Embryonic facial prominence (tissue), 1 donor: ENCODE measurements around the gene EMX1.

Experiments used
- DNase-seq: peaks from one replicate; pipeline ENCODE4 v3.0.0-alpha.2; 2016; ENCODE audit errors: extremely low spot score

EMX1 gene

DNA sequence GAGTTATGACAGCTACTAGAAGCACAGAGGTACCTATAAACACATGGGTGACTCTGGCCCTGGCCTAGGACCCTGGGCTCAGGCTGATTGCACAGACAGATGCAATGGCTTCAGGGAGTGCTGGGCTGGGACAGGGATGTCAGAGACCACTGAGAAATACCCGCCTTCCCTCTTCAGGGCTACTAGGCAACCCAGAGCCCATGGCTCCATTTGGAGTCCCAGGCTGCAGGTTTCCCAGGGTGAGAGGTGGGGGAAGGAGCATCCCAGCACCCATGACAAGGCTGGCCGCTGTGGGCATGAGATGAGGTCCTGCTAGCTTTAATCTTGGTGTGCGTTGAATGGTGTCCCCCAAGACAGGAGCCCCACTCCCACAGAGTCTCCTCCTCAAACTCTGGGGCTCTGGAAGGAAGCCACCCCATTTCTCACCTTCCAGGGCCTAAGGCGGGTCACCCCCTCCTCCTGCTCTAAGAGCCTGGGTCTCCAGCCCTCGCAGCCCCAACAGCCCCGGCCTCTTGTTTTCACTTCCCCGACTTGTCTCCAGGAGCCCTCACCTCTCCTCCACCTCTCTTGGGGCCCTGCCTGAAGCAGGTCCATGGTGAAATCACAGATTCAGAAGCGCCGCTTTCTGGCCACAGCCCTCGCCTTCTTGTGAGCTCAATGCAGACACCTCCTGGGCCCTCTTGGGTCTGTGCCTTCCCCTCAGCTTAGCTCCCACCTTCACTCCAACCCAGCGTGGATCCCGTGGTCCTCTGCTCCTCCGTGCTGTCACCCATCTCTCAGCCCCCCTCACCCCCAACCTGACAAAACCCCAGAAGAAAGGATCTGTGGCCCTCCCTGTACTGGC, 41.4 kb downstream of the EMX1 start:
- no peak for DNase-seq

DNA sequence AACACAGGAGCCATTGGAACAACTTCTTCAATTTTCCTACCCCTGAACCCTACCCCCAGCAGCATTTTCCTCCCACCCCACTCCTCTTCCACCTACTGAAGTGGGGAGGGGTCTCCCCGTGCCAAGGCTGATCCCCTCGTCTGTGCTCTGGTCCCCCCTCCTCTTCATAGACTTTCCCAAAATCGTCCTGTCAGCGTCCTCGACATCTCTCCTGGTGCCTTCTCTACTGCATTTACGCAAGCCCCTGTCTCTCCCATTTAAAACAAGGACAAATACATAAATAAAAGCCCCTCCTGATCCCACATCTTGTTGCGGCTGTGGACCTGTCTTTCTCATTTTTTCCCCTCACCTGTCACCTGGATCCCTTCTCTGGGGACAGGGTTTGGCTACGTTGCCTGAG, 42.2 kb downstream of the EMX1 start:
- DNase-seq = no peak

GRCh38 chr2:72959995-72960981, 43.0 kb downstream of the EMX1 start:
- no peak for DNase-seq

- no peak for DNase-seq
These were observed 43.9 kb downstream of the EMX1 start for GRCh38 chr2:72961036-72961720.

GRCh38 chr2:72961853-72962468, 44.6 kb downstream of the EMX1 start:
- DNase-seq = no peak

GRCh38 chr2:72962911-72963310, 45.6 kb downstream of the EMX1 start:
- DNase-seq = no peak

GRCh38 chr2:72963423-72964145, 46.3 kb downstream of the EMX1 start:
- DNase-seq = no peak

DNA sequence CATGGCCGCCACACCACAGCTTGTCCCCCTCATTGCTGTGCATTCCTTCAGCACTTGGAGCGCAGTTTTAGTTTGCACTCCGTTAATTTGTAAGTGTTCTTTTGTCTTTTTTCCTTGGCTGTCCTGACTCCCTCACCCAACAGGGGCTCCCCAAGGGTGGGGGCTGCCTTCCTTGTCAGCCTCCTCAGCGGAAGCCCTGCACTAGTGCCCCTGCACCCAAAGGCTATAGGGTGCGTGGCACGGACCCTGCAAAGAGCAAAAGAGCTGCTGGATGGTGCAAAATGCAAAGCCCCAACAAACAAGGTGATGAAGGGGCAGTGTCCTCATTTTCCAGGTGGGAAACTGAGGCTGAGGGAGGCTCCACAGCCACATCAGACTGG, 46.8 kb downstream of the EMX1 start:
- no peak for DNase-seq

DNA sequence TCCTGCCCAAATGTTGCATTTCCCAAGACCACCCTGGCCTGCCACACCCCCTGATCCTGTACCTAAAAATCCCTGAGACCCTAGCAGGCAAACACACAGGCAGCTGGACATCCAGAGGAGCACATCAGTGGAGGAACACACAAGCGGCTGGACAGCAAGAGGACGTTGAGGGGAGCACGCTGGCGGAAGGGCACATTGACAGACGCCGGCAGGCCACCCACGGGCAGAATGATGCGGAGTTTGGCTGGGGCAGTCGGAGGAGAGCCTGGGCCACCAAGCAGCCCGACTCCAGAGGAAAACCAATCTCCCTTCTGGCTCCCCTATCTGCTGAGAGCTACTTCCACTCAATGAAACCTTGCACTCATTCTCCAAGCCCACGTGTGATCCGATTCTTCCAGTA, 47.7 kb downstream of the EMX1 start:
- DNase-seq = no peak

DNA sequence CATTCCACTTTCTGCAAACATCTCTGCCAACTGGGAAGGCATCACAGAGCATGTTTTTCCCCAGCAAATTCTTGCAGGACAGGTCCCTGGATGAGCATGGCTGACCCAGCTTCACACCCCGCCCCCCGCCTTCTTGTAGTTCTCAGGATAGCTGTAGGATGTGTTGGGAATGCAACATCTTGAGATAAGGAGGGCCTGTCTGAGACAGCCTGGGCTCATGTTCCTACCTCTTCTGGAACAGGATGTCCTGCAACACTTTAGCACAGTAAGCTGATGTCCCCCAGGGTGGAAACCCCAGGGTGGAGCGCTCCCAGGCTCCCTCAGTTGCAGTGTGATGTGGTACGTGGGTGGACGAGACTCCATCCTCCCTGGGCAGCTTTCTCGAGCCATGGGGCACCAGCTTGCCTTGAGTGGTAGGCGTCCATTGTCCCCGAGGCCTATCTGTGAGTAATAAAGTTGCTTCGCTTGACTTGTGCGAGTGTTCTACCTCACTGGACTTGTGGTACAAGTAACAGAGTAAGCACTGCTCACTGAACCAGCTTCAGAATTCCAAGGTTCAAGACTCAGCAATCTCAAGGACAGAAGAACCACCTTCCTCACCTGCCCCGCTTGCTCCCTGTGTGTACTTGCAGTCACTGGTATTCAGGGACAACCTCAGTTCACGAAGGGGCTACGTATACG, 48.6 kb downstream of the EMX1 start:
- no peak for DNase-seq

DNA sequence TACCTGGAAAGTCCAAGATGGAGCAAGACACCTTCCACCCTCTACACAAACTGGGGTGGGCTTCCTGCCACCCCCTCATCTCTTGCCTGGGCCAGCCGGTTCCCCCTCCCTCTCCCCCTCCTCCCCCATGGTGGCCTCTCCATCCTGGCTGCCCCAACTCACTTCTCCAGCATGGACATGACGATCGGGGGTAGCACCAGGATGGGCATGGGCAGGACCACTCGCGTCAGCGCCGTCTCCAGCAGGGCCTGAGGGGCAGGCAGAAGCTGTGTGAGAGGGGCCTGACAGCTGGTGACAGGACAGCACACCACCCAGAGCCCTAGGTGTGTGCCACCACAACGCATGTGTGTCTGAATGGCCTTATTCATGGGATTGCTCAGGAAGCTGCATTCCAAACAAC, 51.0 kb downstream of the EMX1 start:
- DNase-seq = no peak

- DNase-seq = no peak
These were observed 52.4 kb downstream of the EMX1 start for GRCh38 chr2:72969706-72970105.

- DNase-seq = no peak
These were observed 53.7 kb downstream of the EMX1 start for GRCh38 chr2:72971036-72971435.

GRCh38 chr2:72972352-72973136, 55.2 kb downstream of the EMX1 start:
- DNase-seq = no peak

- DNase-seq = no peak
These were observed 55.8 kb downstream of the EMX1 start for GRCh38 chr2:72973137-72973535.

DNA sequence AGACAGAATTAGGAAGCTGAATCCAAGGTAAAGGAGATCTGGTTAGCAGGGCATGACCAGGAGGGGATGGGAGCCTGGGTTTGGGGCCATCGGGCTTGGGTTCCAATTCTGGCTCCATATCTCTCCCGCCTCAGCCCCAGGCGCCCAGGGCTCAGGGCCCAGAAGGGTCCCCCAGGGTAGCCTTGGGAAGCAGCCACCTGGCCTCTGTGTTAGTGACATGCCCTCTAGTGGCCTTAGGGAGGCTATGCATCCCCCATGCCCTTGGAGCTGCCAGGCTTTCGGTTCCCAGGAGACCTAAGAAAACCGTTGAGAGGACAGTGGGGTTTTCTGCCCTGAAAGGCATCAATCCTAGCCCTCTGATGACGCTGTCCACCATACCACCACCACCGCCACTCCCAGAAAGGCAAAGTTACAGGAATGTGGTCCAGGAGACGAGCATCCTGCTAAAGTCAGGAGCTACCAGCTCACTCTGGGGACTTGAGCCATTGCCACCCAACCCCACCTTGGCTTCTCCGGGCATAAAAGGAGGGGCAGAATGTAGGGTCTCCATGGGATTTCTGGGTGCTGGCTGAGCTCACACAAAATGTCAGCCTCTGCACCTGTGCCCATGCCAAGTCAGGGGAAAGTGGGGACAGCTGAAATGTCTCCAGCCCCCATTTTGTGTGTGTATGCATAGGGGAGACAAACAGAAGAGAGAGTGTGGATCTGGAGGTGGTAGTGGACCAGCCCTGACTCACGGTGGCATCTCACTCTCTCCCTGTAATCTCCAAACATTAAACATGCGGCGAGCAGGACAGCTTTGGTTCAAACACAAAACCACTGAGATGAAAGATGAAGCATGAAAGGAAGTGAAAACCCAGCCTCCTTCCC, 56.5 kb downstream of the EMX1 start:
- DNase-seq = no peak

DNA sequence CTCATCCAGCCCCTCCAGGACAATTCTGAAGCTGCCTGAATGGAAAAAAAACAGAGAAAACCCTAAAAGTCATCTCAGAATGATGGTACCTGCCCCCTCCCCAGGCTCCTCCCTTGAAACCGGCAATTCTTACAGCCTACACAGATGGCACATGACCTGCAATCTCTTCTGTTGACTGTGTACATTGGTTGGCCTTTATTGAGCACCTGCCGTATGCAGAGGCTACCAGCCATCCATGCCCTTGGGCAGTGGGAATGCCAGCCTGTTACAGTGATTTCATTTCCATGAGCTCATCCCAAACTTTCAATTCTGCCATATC, 57.1 kb downstream of the EMX1 start:
- DNase-seq = no peak

DNA sequence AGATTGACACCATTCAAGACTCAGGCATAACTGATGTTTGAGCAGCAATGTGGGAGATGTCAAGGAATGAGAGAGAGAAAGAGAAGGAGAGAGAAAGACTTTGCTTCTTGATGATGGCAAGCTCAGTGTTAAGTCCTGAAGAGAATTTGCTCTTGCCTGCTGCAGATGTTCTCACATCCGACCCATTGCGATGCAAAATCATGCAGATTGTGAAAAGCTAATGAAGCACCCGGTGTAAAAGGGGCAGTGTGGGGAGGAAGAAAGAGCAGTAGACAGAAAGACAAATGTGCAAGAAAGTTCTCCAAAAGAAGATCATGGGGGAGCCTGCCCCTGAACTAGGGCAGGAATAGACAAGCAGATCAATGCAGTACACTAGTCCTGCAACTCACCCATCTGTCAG, 57.7 kb downstream of the EMX1 start:
- DNase-seq = no peak

DNA sequence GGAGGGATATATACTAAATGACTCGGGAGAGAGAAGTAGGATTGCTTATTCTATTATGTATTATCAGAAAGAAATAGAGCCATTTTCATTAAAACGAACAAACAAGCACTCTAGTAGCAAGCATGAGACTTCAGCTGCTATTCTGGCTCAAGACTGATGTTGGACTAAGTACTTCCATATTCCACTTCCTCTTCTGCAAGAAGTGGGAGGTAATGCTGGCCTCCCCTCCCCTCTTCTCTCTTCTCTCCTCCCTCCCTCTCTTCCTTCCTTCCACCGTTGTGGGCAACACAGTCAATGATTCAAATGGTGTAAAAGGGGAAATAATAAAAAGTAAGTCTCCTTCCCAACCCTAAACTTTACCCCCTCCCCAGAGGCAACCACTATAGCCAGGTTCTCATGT, 62.6 kb downstream of the EMX1 start:
- no peak for DNase-seq
